HepG2 (cell line): ENCODE data around the gene ACAP2. TPM values are rescaled to one million over a fixed set of nuclear protein-coding genes. Genes with fewer than 3 reads are reported as not detected.
"Not testable (repeated sequence)": the region's sequence is repeated elsewhere in the genome, so short reads cannot be mapped to it uniquely, and the experiment has no call there.

Experiments used
- ATAC-seq: fragments of 200-7000 bp; cut with Tn5 transposase; 3 replicates; pipeline ENCODE4 v1.9.1; 2020; ENCODE audit warnings: mild to moderate bottlenecking, moderate library complexity
- BruUV-seq: library from RNA; stranded (reverse); fragments of 400-500 nt; replicated peaks from 2 replicates; lab custom pipeline; 2021; lab: Mats Ljungman, UMichigan
- CTCF ChIA-PET: fragments of 300-600 bp; formaldehyde crosslinking; extraction: SDS; loops from one replicate; lab custom pipeline; 2021; ENCODE audit warnings: low total read pairs, inconsistent platforms, low intra/inter-chr PET ratio; lab: Yijun Ruan, JAX
- POLR2A ChIA-PET: fragments of 350-600 bp; sonication (Branson Sonifier 250); formaldehyde crosslinking; loops from one replicate; lab custom pipeline; 2020; ENCODE audit warnings: antibody characterized with exemption, inconsistent platforms; lab: Yijun Ruan, JAX
- DNase-seq: peaks from one replicate; pipeline ENCODE4 v3.0.0-alpha.2; 2015; ENCODE audit warnings: low spot score
- FAIRE-seq: peaks from 3 replicates; lab custom pipeline; 2011; peaks lifted over from hg19 to GRCh38; lab: Jason Lieb, UNC
- H2AFZ ChIP-seq: one replicate; pipeline ENCODE4 v1.6.1; 2011; ENCODE audit warnings: low read length, inconsistent platforms
- H3K27ac ChIP-seq: fragments of 300-600 bp; 3 replicates; pipeline ENCODE4 v1.8.0; 2011; ENCODE audit warnings: mixed run types, mild to moderate bottlenecking, mixed read lengths, low read length, inconsistent platforms; ENCODE audit not compliant: insufficient read depth; ENCODE audit errors: extremely low read length
- H3K27me3 ChIP-seq, 2 experiments: fragments of 200-600 bp in 1 of 2; 2 replicates in 1 of 2; 3 replicates in 1 of 2; pipeline versions ENCODE4 v1.6.0 to v1.8.0; 2011; ENCODE audit warnings: low read length in 2 of 2, mild to moderate bottlenecking in 2 of 2, moderate library complexity in 2 of 2, inconsistent platforms in 1 of 2; ENCODE audit not compliant: insufficient read depth in 2 of 2, control insufficient read depth in 1 of 2
- H3K36me3 ChIP-seq, 2 experiments: fragments of 200-600 bp in 1 of 2; replicated peaks in 1 of 2; 2 replicates in 1 of 2; 3 replicates in 1 of 2; pipeline versions ENCODE4 v1.5.1 to v1.8.0; 2011; ENCODE audit warnings: low read length in 2 of 2, inconsistent platforms in 1 of 2; ENCODE audit not compliant: insufficient read depth in 2 of 2, control insufficient read depth in 1 of 2
- H3K4me1 ChIP-seq: 2 replicates; pipeline ENCODE4 v1.5.1; 2012; ENCODE audit warnings: low read length, inconsistent platforms; ENCODE audit not compliant: insufficient read depth
- H3K4me2 ChIP-seq: 2 replicates; pipeline ENCODE4 v1.6.0; 2011; ENCODE audit warnings: low read depth, low read length, inconsistent platforms
- H3K4me3 ChIP-seq, 3 experiments: fragments of 200-600 bp in 1 of 3; sonication (generic), shearing (Covaris generic) in 1 of 3; replicated peaks in 1 of 3; 2 replicates each; pipeline ENCODE4 v1.5.1; 2011 to 2016; ENCODE audit warnings: low read length in 3 of 3, inconsistent platforms in 2 of 3, low read depth in 2 of 3, mild to moderate bottlenecking in 2 of 3, control low read depth in 1 of 3, mixed read lengths in 1 of 3; ENCODE audit not compliant: insufficient read depth in 1 of 3
- H3K79me2 ChIP-seq: one replicate; pipeline ENCODE4 v1.6.1; 2011; ENCODE audit warnings: low read length, inconsistent platforms; ENCODE audit not compliant: insufficient read depth
- H3K9ac ChIP-seq: 2 replicates; pipeline ENCODE4 v1.6.0; 2011; ENCODE audit warnings: mild to moderate bottlenecking, low read depth, low read length, inconsistent platforms; ENCODE audit not compliant: insufficient read depth
- H3K9me3 ChIP-seq: 2 replicates; pipeline ENCODE4 v1.5.1; 2012; ENCODE audit warnings: mild to moderate bottlenecking, low read length
- H4K20me1 ChIP-seq: 2 replicates; pipeline ENCODE4 v1.6.0; 2011; ENCODE audit warnings: inconsistent platforms, mild to moderate bottlenecking, low read length, moderate library complexity; ENCODE audit not compliant: insufficient read depth
- BCL6 ChIP-seq: IDR thresholded peaks from 2 replicates; pipeline ENCODE4 v1.6.1; 2016; ENCODE audit warnings: missing genetic modification reagents, missing compliant biosample characterization
- CEBPG ChIP-seq: IDR thresholded peaks from 2 replicates; pipeline ENCODE4 v1.6.1; 2016
- HCFC1 ChIP-seq: fragments of 150-350 bp; IDR thresholded peaks from 2 replicates; pipeline ENCODE4 v1.6.1; 2014; ENCODE audit warnings: low read depth, low read length
- MAFF ChIP-seq: IDR thresholded peaks from 2 replicates; pipeline ENCODE4 v1.6.1; 2011; ENCODE audit warnings: low read depth, low read length, improper control_type of control experiment
- MAFK ChIP-seq, 2 experiments: IDR thresholded peaks in 1 of 2; conservative IDR thresholded peaks in 1 of 2; 2 replicates each; pipeline ENCODE4 v1.6.1; 2011; ENCODE audit warnings: improper control_type of control experiment in 2 of 2, low read length in 2 of 2
- PHF8 ChIP-seq: sonication (generic); formaldehyde crosslinking; IDR thresholded peaks from 2 replicates; pipeline ENCODE4 v1.5.0; 2020; ENCODE audit warnings: missing genetic modification reagents
- RNF2 ChIP-seq: fragments of 450-650 bp; conservative IDR thresholded peaks from 2 replicates; pipeline ENCODE4 v1.6.1; 2016; ENCODE audit warnings: low read depth
- ZEB1 ChIP-seq: IDR thresholded peaks from 2 replicates; pipeline ENCODE4 v1.6.1; 2012; ENCODE audit warnings: mild to moderate bottlenecking, low read depth, inconsistent platforms; ENCODE audit not compliant: insufficient replicate concordance
- ZKSCAN5 ChIP-seq: sonication (generic); formaldehyde crosslinking; IDR thresholded peaks from 2 replicates; pipeline ENCODE4 v1.5.1; 2020; ENCODE audit warnings: mild to moderate bottlenecking, missing genetic modification reagents
- ZNF382 ChIP-seq: sonication (generic); formaldehyde crosslinking; IDR thresholded peaks from 2 replicates; pipeline ENCODE4 v1.5.0; 2020; ENCODE audit warnings: missing genetic modification reagents, mild to moderate bottlenecking, borderline replicate concordance
- WGBS: methylation state at CpG from one replicate; pipeline ENCODE4 v1.1.6; 2017; ENCODE audit warnings: low lambda C conversion rate; 5-methylcytosine and 5-hydroxymethylcytosine counted together
- in situ Hi-C: cut with HindIII; loops from 2 replicates; pipeline ENCODE4 v1.10.0; 2017; ENCODE audit warnings: low pct_unique_long_range_greater_than_20kb; ENCODE audit not compliant: extremely low pct_ligation_motif_present
- intact Hi-C: fragments of 100-400 bp; cut with micrococcal nuclease; formaldehyde crosslinking; loops from one replicate; pipeline ENCODE4 v1.10.0; 2022; ENCODE audit not compliant: unreplicated experiment
- polyA plus RNA-seq, 8 experiments: library from polyadenylated mRNA; depleted of rRNA in 3 of 8; stranded (reverse) in 7 of 8; unstranded in 1 of 8; fragments of >200 nt; fragmentation: Illumina TruSeq in 4 of 8; extraction: Trizol in 4 of 8; gene quantifications; 2 replicates each; pipeline versions ENCODE4 v1.2.1 to v1.2.3, GENCODE V29; 2011 to 2016; ENCODE audit warnings: low read depth in 4 of 8, missing spikeins in 1 of 8, mixed read lengths in 1 of 8; ENCODE audit not compliant: insufficient read depth in 1 of 8
- total RNA-seq, 5 experiments: library from RNA; depleted of rRNA; stranded (reverse); fragments of >200 nt; fragmentation: Illumina TruSeq; extraction: Trizol; gene quantifications; 2 replicates each; pipeline ENCODE4 v1.2.3, GENCODE V29; 2016; ENCODE audit warnings: low read depth in 1 of 5

ACAP2 gene
- total and polyA plus RNA-seq, 2 of the 13 experiments (the other 11 are each of a cell fraction or from before 2014, with no cell fraction given) = 7.3 to 23.9 TPM

- TF ChIP-seq CEBPG (CRISPR knock-in tag) (no peak), RNF2 (no peak), PHF8 (CRISPR knock-in tag) (no peak), BCL6 (CRISPR knock-in tag) (no peak), ZEB1 (no peak), ZKSCAN5 (CRISPR knock-in tag) (no peak)
These were observed 146.2 kb downstream of the ACAP2 start (continued) for GRCh38 chr3:195296662-195297061.

DNA sequence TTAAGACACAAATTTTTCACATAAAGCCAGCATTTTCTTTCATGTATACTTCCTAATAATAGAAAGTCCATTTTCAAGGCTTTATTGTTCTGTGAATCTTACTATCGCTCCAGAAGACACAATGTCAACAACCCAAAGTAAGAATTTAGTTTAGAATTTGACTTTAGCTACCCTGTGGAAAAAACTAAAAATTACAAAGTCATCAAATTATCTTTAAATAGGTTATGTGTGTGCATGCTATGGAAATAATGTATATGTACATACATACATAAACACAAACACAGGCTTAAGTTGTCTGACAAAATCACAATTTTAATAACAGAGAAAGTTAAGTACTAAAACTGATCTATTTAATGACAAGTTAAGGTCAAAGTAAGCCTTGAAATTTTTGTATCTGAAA, 151.7 kb downstream of the ACAP2 start:
- H3K9ac ChIP-seq = no peak overlapping the region
- in situ Hi-C loops (no loop called here), intact Hi-C loops (no loop called here)
- no TSS peak for BruUV-seq
- TF ChIP-seq MAFF = peak; percentile 54; the same call in 1 of the 2 replicates
- no peak for TF ChIP-seq HCFC1
- TF ChIP-seq ZNF382 (CRISPR knock-in tag) = no peak
- peak; percentile 64 to 75; a peak in 3 of 4 replicates for TF ChIP-seq MAFK (conservative IDR thresholded peaks at IDR 0.05 in 1 of 2, IDR thresholded peaks at IDR 0.05 in 1 of 2; ENCODE audit: low read length in 2 of 2)
- ChIA-PET POLR2A (no interaction called here), CTCF (no interaction called here)
- no peaks in the 10 kb centered on the region for H4K20me1 ChIP-seq
- no peaks in the 10 kb centered on the region for H3K4me1 ChIP-seq
- H3K4me3 ChIP-seq = no peak overlapping the region
- no peak overlapping the region for H3K4me2 ChIP-seq
- H3K36me3 ChIP-seq = peaks cover 2 to 8% of the 10 kb centered on the region in 2 experiments; a peak in 2 of 5 replicates
- H3K9me3 ChIP-seq = no peaks in the 10 kb centered on the region
- FAIRE-seq (no peak), ATAC-seq (no peak), DNase-seq (no peak)
- no peak overlapping the region for H2AFZ ChIP-seq
- no peaks in the 10 kb centered on the region for H3K79me2 ChIP-seq
- no peaks in the 10 kb centered on the region for H3K27me3 ChIP-seq
- H3K27ac ChIP-seq = no peak overlapping the region
- 90% methylated on average over 1 of the region's 1 CpG for WGBS

GRCh38 chr3:195290643-195291042, 152.2 kb downstream of the ACAP2 start:
- H3K27ac ChIP-seq, H3K36me3 ChIP-seq, H3K4me1 ChIP-seq, intact Hi-C loops, H3K4me3 ChIP-seq, CTCF ChIA-PET, FAIRE-seq, H3K79me2 ChIP-seq, H3K27me3 ChIP-seq, H4K20me1 ChIP-seq, H3K4me2 ChIP-seq, H2AFZ ChIP-seq, H3K9ac ChIP-seq, POLR2A ChIA-PET, in situ Hi-C loops, H3K9me3 ChIP-seq, DNase-seq, ATAC-seq, BruUV-seq: not testable (repeated sequence)
- 98% methylated on average over 5 of the region's 5 CpGs for WGBS
